ENCODE data around the gene TLR1. TPM values are rescaled to one million over a fixed set of nuclear protein-coding genes. Genes with fewer than 3 reads are reported as not detected.

TLR1 gene
- total and polyA plus RNA-seq, 8 donors: 2.5 to 59.8 (median 4.8) TPM

GRCh38 chr4:38759113-38759789 lies 45.3 kb downstream of the TLR1 start:
- Histone ChIP-seq H3K27ac (no peak overlapping the region), H3K4me3 (no peak overlapping the region), H3K9me3 (no peaks in the 10 kb centered on the region), H3K36me3 (no peaks in the 10 kb centered on the region), H3K4me1 (peaks cover 0 to 21% of the 10 kb centered on the region in 2 donors), H3K27me3 (no peaks in the 10 kb centered on the region)
- intact Hi-C loops (cut with DNase I): no loop called here
- TF ChIP-seq CTCF (IDR thresholded peaks at IDR 0.05): peak; percentile 51 to 79
- peak in 3 of 4 donors; percentile 49 to 80 (median 62) for DNase-seq
- ATAC-seq: peak; percentile 84

- no peak for DNase-seq
- no peak for ATAC-seq
- no peak overlapping the region for H3K4me3 ChIP-seq
- no peaks in the 10 kb centered on the region for H3K27me3 ChIP-seq
- intact Hi-C loops (cut with DNase I): no loop called here
- H3K4me1 ChIP-seq: peaks cover 0 to 21% of the 10 kb centered on the region in 2 donors
- no peak overlapping the region for H3K27ac ChIP-seq
- peak in 1 of 2 donors; percentile 10 for TF ChIP-seq CTCF (IDR thresholded peaks at IDR 0.05)
- H3K36me3 ChIP-seq: no peaks in the 10 kb centered on the region
- no peaks in the 10 kb centered on the region for H3K9me3 ChIP-seq
Observed at GRCh38 chr4:38757945-38758600, 46.5 kb downstream of the TLR1 start.

GRCh38 chr4:38752941-38753806 lies 51.4 kb downstream of the TLR1 start:
- H3K4me3 ChIP-seq: no peak overlapping the region
- intact Hi-C loops (cut with DNase I): no loop called here

GRCh38 chr4:38752372-38752940 lies 52.1 kb downstream of the TLR1 start:
- peak; percentile 35 for ATAC-seq
- intact Hi-C loops (cut with DNase I): no loop called here
- DNase-seq: no peak

More at GRCh38 chr4:38752941-38753806, 51.4 kb downstream of the TLR1 start:
- peaks cover 0 to 12% of the 10 kb centered on the region in 2 donors for H3K4me1 ChIP-seq
- peak; percentile 94 for ATAC-seq
- TF ChIP-seq CTCF (IDR thresholded peaks at IDR 0.05): no peak
- peak in 3 of 4 donors; percentile 85 to 97 (median 88) for DNase-seq
- H3K27me3 ChIP-seq: no peaks in the 10 kb centered on the region
- peak overlapping the region; percentile 30 to 37 for H3K27ac ChIP-seq
- no peaks in the 10 kb centered on the region for H3K9me3 ChIP-seq
- no peaks in the 10 kb centered on the region for H3K36me3 ChIP-seq

More at GRCh38 chr4:38752372-38752940, 52.1 kb downstream of the TLR1 start:
- Histone ChIP-seq H3K4me3 (no peak overlapping the region), H3K36me3 (no peaks in the 10 kb centered on the region), H3K27me3 (no peaks in the 10 kb centered on the region), H3K4me1 (peaks cover 0 to 12% of the 10 kb centered on the region in 2 donors), H3K9me3 (peaks cover 0 to 7% of the 10 kb centered on the region in 2 donors), H3K27ac (peak overlapping the region; percentile 30 to 37)
- TF ChIP-seq CTCF (IDR thresholded peaks at IDR 0.05): no peak

All from left lung (tissue), 10 donors.